A549 (cell line): ENCODE measurements around the gene ANXA2.

Experiments used
- CBX2 ChIP-seq: fragments of 200-600 bp; sonication (generic); IDR thresholded peaks from 2 replicates; pipeline ENCODE4 v1.6.1; 2016; ENCODE audit warnings: low read depth, mild to moderate bottlenecking, borderline replicate concordance
- EHF ChIP-seq: fragments of 250-450 bp; sonication (Bioruptor Pico); IDR thresholded peaks from 2 replicates; pipeline ENCODE4 v1.5.0; 2020; ENCODE audit warnings: mild to moderate bottlenecking
- POLR2A ChIP-seq: IDR thresholded peaks from 2 replicates; pipeline ENCODE4 v1.6.1; 2012; ENCODE audit warnings: mild to moderate bottlenecking, low read length
- RAD21 ChIP-seq, 2 experiments: fragments of >200 bp in 1 of 2; sonication (Bioruptor Twin) in 1 of 2; formaldehyde crosslinking in 1 of 2; IDR thresholded peaks in 1 of 2; conservative IDR thresholded peaks in 1 of 2; 2 replicates in 1 of 2; 3 replicates in 1 of 2; pipeline ENCODE4 v1.6.1; 2012 to 2018; ENCODE audit warnings: inconsistent platforms in 1 of 2
- TF ChIP-seq, protein P1 (sequence below): fragments of >200 bp; sonication (Bioruptor Twin); formaldehyde crosslinking; IDR thresholded peaks from 3 replicates; pipeline ENCODE4 v1.5.1; 2016

DNA sequence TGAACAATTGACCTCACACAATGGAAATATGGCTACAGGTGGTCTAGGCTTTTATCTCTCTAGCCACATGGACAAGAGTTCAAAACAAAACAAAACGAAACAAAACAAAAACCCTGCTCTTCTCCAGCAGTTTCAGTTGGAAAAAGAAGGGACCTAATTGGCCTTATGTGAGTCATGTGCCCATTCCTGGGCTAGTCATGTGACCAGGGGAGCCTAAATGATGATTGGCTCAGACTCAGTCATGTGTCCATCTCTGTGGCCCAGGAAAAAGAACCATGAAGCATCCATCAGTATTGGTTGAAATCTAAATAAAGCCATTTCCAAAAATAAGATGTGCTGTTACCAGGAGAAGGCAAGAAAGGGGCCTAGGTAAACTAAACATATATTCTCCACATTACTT, 96.8 kb downstream of the ANXA2 start:
- TF ChIP-seq RAD21 (conservative IDR thresholded peaks at IDR 0.05 in 1 of 2, IDR thresholded peaks at IDR 0.05 in 1 of 2): no peak
- TF ChIP-seq EHF (CRISPR knock-in tag): no peak
- TF ChIP-seq, protein P1, sequence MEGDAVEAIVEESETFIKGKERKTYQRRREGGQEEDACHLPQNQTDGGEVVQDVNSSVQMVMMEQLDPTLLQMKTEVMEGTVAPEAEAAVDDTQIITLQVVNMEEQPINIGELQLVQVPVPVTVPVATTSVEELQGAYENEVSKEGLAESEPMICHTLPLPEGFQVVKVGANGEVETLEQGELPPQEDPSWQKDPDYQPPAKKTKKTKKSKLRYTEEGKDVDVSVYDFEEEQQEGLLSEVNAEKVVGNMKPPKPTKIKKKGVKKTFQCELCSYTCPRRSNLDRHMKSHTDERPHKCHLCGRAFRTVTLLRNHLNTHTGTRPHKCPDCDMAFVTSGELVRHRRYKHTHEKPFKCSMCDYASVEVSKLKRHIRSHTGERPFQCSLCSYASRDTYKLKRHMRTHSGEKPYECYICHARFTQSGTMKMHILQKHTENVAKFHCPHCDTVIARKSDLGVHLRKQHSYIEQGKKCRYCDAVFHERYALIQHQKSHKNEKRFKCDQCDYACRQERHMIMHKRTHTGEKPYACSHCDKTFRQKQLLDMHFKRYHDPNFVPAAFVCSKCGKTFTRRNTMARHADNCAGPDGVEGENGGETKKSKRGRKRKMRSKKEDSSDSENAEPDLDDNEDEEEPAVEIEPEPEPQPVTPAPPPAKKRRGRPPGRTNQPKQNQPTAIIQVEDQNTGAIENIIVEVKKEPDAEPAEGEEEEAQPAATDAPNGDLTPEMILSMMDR: no peak
- no peak for TF ChIP-seq POLR2A
- TF ChIP-seq CBX2: no peak
